ENCODE data around the gene TMPRSS4.

DNA sequence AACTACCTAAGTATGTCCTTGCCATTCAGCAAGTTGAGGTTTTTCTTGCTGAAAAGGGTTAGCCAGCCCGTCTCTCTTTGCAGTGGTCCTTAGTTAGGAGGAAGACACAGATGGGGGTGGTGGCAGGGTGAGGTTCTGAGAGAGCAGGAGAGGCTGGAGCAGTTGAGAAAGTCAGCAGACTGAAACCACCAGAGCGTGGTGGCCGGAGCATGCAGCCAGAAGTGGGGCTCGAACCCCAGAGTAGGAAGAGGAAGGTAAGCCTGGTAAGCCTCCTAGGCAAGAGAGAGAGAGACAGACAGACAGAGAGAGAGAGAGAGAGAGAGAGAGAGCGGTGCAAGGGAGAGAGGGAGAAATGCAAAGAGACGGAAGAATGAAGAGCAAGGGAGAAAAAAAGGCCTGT lies 84.9 kb downstream of the TMPRSS4 start:
- TF ChIP-seq, protein P1, sequence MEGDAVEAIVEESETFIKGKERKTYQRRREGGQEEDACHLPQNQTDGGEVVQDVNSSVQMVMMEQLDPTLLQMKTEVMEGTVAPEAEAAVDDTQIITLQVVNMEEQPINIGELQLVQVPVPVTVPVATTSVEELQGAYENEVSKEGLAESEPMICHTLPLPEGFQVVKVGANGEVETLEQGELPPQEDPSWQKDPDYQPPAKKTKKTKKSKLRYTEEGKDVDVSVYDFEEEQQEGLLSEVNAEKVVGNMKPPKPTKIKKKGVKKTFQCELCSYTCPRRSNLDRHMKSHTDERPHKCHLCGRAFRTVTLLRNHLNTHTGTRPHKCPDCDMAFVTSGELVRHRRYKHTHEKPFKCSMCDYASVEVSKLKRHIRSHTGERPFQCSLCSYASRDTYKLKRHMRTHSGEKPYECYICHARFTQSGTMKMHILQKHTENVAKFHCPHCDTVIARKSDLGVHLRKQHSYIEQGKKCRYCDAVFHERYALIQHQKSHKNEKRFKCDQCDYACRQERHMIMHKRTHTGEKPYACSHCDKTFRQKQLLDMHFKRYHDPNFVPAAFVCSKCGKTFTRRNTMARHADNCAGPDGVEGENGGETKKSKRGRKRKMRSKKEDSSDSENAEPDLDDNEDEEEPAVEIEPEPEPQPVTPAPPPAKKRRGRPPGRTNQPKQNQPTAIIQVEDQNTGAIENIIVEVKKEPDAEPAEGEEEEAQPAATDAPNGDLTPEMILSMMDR (IDR thresholded peaks at IDR 0.05; ENCODE audit: low read depth, low read length, missing input control), result no peak
- no peak for TF ChIP-seq FOXA1 (IDR thresholded peaks at IDR 0.05)
- TF ChIP-seq, protein P2, sequence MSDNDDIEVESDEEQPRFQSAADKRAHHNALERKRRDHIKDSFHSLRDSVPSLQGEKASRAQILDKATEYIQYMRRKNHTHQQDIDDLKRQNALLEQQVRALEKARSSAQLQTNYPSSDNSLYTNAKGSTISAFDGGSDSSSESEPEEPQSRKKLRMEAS (IDR thresholded peaks at IDR 0.05), result no peak
